Spleen (tissue), 11 donors: ENCODE data around the gene TRAIP. TPM values are rescaled to one million over a fixed set of nuclear protein-coding genes. Genes with fewer than 3 reads are reported as not detected.

Experiments
- microRNA-seq, 3 donors: library from miRNA; unstranded; fragments of <30 nt; microRNA quantifications; one replicate each; pipeline versions ENCODE4 to v1.1.0, GENCODE V29; 2019 to 2020
- polyA plus RNA-seq, 3 donors: library from polyadenylated mRNA; stranded (reverse); fragments of 200-250 nt; gene quantifications; one replicate each; pipeline ENCODE4 v1.2.1, GENCODE V29; 2013
- small RNA-seq, 4 donors: library from RNA; depleted of rRNA; stranded (forward); fragments of <200 nt; gene quantifications; one replicate each; pipeline ENCODE3, GENCODE V24; 2016
- total RNA-seq, 7 donors: library from RNA; depleted of rRNA in 3 of 7; stranded (reverse); fragments of >200 nt in 3 of 7; fragmentation: NEBNext Ultra II Directional in 4 of 7; extraction: Animal tissue kit (Norgen Biotek cat#: 25700) in 4 of 7; gene quantifications; one replicate each; pipeline versions ENCODE4 v1.1.0 to v1.2.1, GENCODE V29; 2016 to 2021
- donor health status: healthy with polysubstance abuse.
- donor health status: DM: no; HTN: no; CAD: no; lungs with moderate emphysema.
- donor health status: DM: no; HTN: no; CAD: no.
- donor health status: Bipolar disorder and iron deficiency.
- donor health status: healthy.
- donor health status: DM: no; HTN: no; CAD: no.
- donor health status: DM: yes; HTN: yes; CAD: no.

TRAIP gene
- total and polyA plus RNA-seq, 10 donors: 2.1 to 4.3 (median 3.3) TPM

Small RNA genes lying within 50 kb of the gene (microRNA-seq; reads per million reads assigned to microRNA genes)
- gene MIR5193: 1.7 to 3.2 (median 2.5) reads per million in 3 donors

Small RNA genes lying within 50 kb of the gene (small RNA-seq; reads per million reads assigned to genes)
- 0 reads per million in 4 donors for gene RN7SL217P

Other genes with a start within 250 kb of the TRAIP start
- gene APEH, start 182.2 kb downstream of the TRAIP start, total RNA-seq: 10 to 100 TPM; 63.1 to 89.5 (median 78.7) TPM
- gene APEH, start 182.2 kb downstream of the TRAIP start, polyA plus RNA-seq: 10 to 100 TPM; 29.6 to 46.0 (median 42.7) TPM
- gene MST1, start 167.1 kb downstream of the TRAIP start, total RNA-seq: 10 to 100 TPM; 17.0 to 26.9 (median 21.1) TPM
- 10 to 100 TPM; 28.0 to 65.8 (median 43.4) TPM for gene MST1, start 167.1 kb downstream of the TRAIP start, polyA plus RNA-seq
- 10 to 100 TPM; 34.9 to 57.5 (median 48.1) TPM for gene RNF123, start 167.0 kb downstream of the TRAIP start, total RNA-seq
- 10 to 100 TPM; 11.6 to 22.5 (median 18.0) TPM for gene RNF123, start 167.0 kb downstream of the TRAIP start, polyA plus RNA-seq
- 1 to 10 TPM in 2 of 7 donors, under 1 TPM in 1, not detected in 4; 0.23 to 1.6 (median 1.4) TPM for gene AMIGO3, start 136.9 kb downstream of the TRAIP start, total RNA-seq
- 1 to 10 TPM in 1 of 3 donors, under 1 TPM in 2; 0.52 to 1.1 (median 0.79) TPM for gene AMIGO3, start 136.9 kb downstream of the TRAIP start, polyA plus RNA-seq
- 10 to 100 TPM; 24.0 to 34.3 (median 30.0) TPM for gene GMPPB, start 132.6 kb downstream of the TRAIP start, total RNA-seq
- gene GMPPB, start 132.6 kb downstream of the TRAIP start, polyA plus RNA-seq: 10 to 100 TPM; 10.8 to 21.2 (median 11.1) TPM
- gene IP6K1, start 70.0 kb downstream of the TRAIP start, total RNA-seq: 10 to 100 TPM; 40.7 to 56.0 (median 51.4) TPM
- gene IP6K1, start 70.0 kb downstream of the TRAIP start, polyA plus RNA-seq: 10 to 100 TPM in 1 of 3 donors, 1 to 10 TPM in 2; 8.6 to 21.4 (median 9.8) TPM
- not detected for gene CDHR4, start 56.7 kb downstream of the TRAIP start, total RNA-seq
- under 1 TPM in 2 of 3 donors, not detected in 1; 0.06 to 0.29 TPM for gene CDHR4, start 56.7 kb downstream of the TRAIP start, polyA plus RNA-seq
- 10 to 100 TPM in 3 of 7 donors, 1 to 10 TPM in 4; 2.8 to 14.9 (median 7.5) TPM for gene INKA1, start 53.3 kb downstream of the TRAIP start, total RNA-seq
- 10 to 100 TPM; 17.3 to 30.6 (median 21.5) TPM for gene INKA1, start 53.3 kb downstream of the TRAIP start, polyA plus RNA-seq
- gene UBA7, start 42.6 kb downstream of the TRAIP start, total RNA-seq: 100 to 1,000 TPM; 176 to 228 (median 218) TPM
- 100 to 1,000 TPM in 2 of 3 donors, 10 to 100 TPM in 1; 91.1 to 231 (median 230) TPM for gene UBA7, start 42.6 kb downstream of the TRAIP start, polyA plus RNA-seq
- gene CAMKV, start 13.3 kb upstream of the TRAIP start, total RNA-seq: not detected
- not detected for gene CAMKV, start 13.3 kb upstream of the TRAIP start, polyA plus RNA-seq
- gene MST1R, start 47.3 kb upstream of the TRAIP start, total RNA-seq: 1 to 10 TPM; 1.1 to 7.7 (median 2.9) TPM
- 1 to 10 TPM; 2.8 to 3.4 (median 3.2) TPM for gene MST1R, start 47.3 kb upstream of the TRAIP start, polyA plus RNA-seq
- 1 to 10 TPM; 5.3 to 9.3 (median 7.5) TPM for gene MON1A, start 73.2 kb upstream of the TRAIP start, total RNA-seq
- 1 to 10 TPM; 3.4 to 5.9 (median 4.5) TPM for gene MON1A, start 73.2 kb upstream of the TRAIP start, polyA plus RNA-seq
- gene RBM6, start 83.6 kb upstream of the TRAIP start, total RNA-seq: 100 to 1,000 TPM; 104 to 191 (median 144) TPM
- gene RBM6, start 83.6 kb upstream of the TRAIP start, polyA plus RNA-seq: 100 to 1,000 TPM; 118 to 320 (median 303) TPM
- 100 to 1,000 TPM; 196 to 381 (median 263) TPM for gene RBM5, start 232.4 kb upstream of the TRAIP start, total RNA-seq
- 100 to 1,000 TPM in 2 of 3 donors, 10 to 100 TPM in 1; 79.2 to 190 (median 149) TPM for gene RBM5, start 232.4 kb upstream of the TRAIP start, polyA plus RNA-seq